Eye (tissue), 1 donor: Measurements from ENCODE around the gene MUCL3.
"Not testable (repeated sequence)": the region's sequence is repeated elsewhere in the genome, so short reads cannot be mapped to it uniquely, and the experiment has no call there.

ENCODE experiments used
- DNase-seq: peaks from one replicate; pipeline ENCODE4 v3.0.0-alpha.2; 2015

Gene MUCL3

GRCh38 chr6:30940361-30940986, at the start of gene MUCL3:
TSS of gene MUCL3 (plus strand) at chr6:30940973. CDS start at chr6:30941000, 27 bp downstream.
- no peak for DNase-seq

- no peak for DNase-seq
Measured at GRCh38 chr6:30891450-30891723, 49.4 kb upstream of the MUCL3 start.

GRCh38 chr6:30891816-30892538, 48.8 kb upstream of the MUCL3 start:
- no peak for DNase-seq

GRCh38 chr6:30893001-30893591, 47.7 kb upstream of the MUCL3 start:
- DNase-seq, result no peak

GRCh38 chr6:30893666-30894065, 47.1 kb upstream of the MUCL3 start:
- no peak for DNase-seq

GRCh38 chr6:30894381-30894780, 46.4 kb upstream of the MUCL3 start:
- DNase-seq, result no peak

GRCh38 chr6:30894935-30895334, 45.8 kb upstream of the MUCL3 start:
- no peak for DNase-seq

- no peak for DNase-seq
Measured at GRCh38 chr6:30895343-30895742, 45.4 kb upstream of the MUCL3 start.

- DNase-seq, result no peak
Measured at GRCh38 chr6:30896541-30896940, 44.2 kb upstream of the MUCL3 start.

GRCh38 chr6:30897882-30898281, 42.9 kb upstream of the MUCL3 start:
- DNase-seq, result no peak

- no peak for DNase-seq
Measured at GRCh38 chr6:30898750-30899360, 41.9 kb upstream of the MUCL3 start.

- no peak for DNase-seq
Measured at GRCh38 chr6:30900863-30901417, 39.8 kb upstream of the MUCL3 start.

- DNase-seq, result no peak
Measured at GRCh38 chr6:30901436-30901835, 39.3 kb upstream of the MUCL3 start.

GRCh38 chr6:30902196-30902595, 38.6 kb upstream of the MUCL3 start:
- DNase-seq, result not testable (repeated sequence)

GRCh38 chr6:30902709-30903108, 38.1 kb upstream of the MUCL3 start:
- DNase-seq, result no peak

- DNase-seq, result no peak
Measured at GRCh38 chr6:30903236-30903635, 37.5 kb upstream of the MUCL3 start.

GRCh38 chr6:30907290-30907757, 33.4 kb upstream of the MUCL3 start:
- DNase-seq, result not testable (repeated sequence)

GRCh38 chr6:30907758-30908591, 32.8 kb upstream of the MUCL3 start, which contains the start of gene GTF2H4:
TSS of gene GTF2H4 (plus strand) at chr6:30908207.
- peak; percentile 99 for DNase-seq

GRCh38 chr6:30908700-30909099, 32.1 kb upstream of the MUCL3 start:
- no peak for DNase-seq

- DNase-seq, result not testable (repeated sequence)
Measured at GRCh38 chr6:30910473-30910872, 30.3 kb upstream of the MUCL3 start.

GRCh38 chr6:30912746-30913520, 27.8 kb upstream of the MUCL3 start:
- DNase-seq, result no peak

GRCh38 chr6:30913721-30914075, 27.1 kb upstream of the MUCL3 start:
- no peak for DNase-seq
